ENCODE data around the gene C1orf53. TPM values are rescaled to one million over a fixed set of nuclear protein-coding genes. Genes with fewer than 3 reads are reported as not detected.

The C1orf53 gene
- total RNA-seq, 4 donors from 2014 or later, result 1.9 to 11.0 (median 5.0) TPM; not detected in 1

DNA sequence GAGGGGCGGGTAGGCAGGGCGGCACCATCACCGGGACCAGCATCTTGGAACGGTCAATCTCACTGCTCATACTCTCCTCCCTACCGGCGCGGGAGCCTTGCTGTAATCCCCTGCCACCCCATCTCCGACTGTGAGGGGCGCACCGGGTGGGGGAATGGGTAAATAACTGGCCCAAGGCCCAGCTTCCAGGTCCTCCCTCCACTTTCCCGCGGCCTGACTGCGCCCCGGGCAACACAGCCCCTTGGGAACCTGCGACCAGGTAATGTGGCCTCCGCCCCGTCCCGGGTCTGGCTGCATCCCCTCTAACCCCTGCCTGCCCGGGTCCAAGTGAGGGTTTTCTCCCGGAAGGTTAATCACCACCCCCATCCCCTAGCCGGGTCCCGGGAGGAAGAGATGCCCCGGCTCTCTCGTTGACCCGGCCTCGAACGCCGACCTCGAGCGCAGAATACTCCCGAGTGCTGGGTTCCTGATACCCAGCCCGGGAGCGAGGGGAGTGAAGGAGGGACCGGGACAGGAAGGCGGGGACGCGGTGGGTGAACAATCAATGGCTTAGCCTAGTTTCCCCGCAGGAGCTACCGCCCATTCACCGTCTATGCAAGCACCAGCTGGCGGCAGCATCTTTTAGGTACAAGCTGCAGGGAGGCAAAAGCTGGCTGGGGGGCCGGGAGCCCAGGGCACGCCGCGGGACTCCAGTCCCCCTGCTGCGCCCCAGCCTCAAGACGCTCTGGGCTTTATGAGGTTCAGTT lies 8.9 kb downstream of the C1orf53 start:
- peaks cover 0 to 21% of the 10 kb centered on the region in 2 donors for H3K4me1 ChIP-seq
- H3K4me3 ChIP-seq, result no peak overlapping the region
- DNase-seq, result no peak
- no peaks in the 10 kb centered on the region for H3K36me3 ChIP-seq
- no peak for TF ChIP-seq POLR2A (IDR thresholded peaks at IDR 0.05)
- TF ChIP-seq, protein P1, sequence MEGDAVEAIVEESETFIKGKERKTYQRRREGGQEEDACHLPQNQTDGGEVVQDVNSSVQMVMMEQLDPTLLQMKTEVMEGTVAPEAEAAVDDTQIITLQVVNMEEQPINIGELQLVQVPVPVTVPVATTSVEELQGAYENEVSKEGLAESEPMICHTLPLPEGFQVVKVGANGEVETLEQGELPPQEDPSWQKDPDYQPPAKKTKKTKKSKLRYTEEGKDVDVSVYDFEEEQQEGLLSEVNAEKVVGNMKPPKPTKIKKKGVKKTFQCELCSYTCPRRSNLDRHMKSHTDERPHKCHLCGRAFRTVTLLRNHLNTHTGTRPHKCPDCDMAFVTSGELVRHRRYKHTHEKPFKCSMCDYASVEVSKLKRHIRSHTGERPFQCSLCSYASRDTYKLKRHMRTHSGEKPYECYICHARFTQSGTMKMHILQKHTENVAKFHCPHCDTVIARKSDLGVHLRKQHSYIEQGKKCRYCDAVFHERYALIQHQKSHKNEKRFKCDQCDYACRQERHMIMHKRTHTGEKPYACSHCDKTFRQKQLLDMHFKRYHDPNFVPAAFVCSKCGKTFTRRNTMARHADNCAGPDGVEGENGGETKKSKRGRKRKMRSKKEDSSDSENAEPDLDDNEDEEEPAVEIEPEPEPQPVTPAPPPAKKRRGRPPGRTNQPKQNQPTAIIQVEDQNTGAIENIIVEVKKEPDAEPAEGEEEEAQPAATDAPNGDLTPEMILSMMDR (IDR thresholded peaks at IDR 0.05), result no peak
- H3K27me3 ChIP-seq, result peaks cover 28 to 75% of the 10 kb centered on the region in 2 donors
- no peak overlapping the region for H3K27ac ChIP-seq
- no peaks in the 10 kb centered on the region for H3K9me3 ChIP-seq
- intact Hi-C loops (cut with DNase I; ENCODE audit: low total_unique reads), result no loop called here

DNA sequence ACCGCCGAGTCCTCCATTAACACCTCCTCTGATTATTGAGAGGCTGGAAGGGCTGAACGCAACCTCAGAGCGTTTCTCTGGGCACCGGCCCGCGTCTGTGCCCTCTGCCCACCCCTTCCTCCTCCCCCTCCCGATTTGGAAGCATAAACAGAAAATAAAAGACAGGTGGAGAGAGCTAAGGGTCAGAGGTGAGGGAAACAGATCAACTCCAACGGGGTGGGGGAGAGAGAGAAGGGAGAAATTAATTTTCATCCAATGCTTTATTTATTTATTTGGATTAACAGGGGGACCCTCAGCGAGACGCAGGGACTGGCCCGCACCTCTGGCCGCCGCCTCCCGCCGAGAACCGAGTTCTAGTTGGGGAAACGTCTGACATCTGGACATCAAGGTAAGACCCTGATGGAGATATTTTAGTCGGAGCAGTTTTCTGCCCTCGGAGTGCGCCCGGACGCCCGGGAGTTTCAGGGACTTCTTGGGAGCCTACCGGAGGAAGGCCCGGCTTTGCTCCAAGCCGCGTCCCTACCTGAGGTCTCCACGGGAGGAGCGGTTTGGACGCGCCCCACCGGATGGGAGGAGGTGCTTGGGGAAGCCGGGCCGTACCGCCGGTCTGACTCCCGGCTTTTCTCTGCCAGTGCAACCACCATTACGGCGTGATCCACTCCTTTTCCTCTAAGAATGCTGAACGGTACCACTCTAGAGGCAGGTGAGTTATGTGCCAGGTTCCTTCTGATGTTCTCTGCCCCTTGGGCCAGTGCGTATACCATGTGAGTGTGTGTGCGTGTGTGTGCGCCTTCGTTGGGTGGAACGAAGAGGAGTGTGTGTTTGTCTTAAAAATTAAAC lies 9.6 kb downstream of the C1orf53 start:
- no peak for DNase-seq
- Histone ChIP-seq H3K27ac (no peak overlapping the region), H3K9me3 (no peaks in the 10 kb centered on the region), H3K4me3 (peak overlapping the region in 1 of 2 donors; percentile 2), H3K4me1 (peaks cover 0 to 21% of the 10 kb centered on the region in 2 donors), H3K36me3 (no peaks in the 10 kb centered on the region), H3K27me3 (peaks cover 28 to 83% of the 10 kb centered on the region in 2 donors)
- no peak for TF ChIP-seq POLR2A (IDR thresholded peaks at IDR 0.05)
- TF ChIP-seq, protein P1 (IDR thresholded peaks at IDR 0.05), result no peak
- intact Hi-C loops (cut with DNase I; ENCODE audit: low total_unique reads), result no loop called here

DNA sequence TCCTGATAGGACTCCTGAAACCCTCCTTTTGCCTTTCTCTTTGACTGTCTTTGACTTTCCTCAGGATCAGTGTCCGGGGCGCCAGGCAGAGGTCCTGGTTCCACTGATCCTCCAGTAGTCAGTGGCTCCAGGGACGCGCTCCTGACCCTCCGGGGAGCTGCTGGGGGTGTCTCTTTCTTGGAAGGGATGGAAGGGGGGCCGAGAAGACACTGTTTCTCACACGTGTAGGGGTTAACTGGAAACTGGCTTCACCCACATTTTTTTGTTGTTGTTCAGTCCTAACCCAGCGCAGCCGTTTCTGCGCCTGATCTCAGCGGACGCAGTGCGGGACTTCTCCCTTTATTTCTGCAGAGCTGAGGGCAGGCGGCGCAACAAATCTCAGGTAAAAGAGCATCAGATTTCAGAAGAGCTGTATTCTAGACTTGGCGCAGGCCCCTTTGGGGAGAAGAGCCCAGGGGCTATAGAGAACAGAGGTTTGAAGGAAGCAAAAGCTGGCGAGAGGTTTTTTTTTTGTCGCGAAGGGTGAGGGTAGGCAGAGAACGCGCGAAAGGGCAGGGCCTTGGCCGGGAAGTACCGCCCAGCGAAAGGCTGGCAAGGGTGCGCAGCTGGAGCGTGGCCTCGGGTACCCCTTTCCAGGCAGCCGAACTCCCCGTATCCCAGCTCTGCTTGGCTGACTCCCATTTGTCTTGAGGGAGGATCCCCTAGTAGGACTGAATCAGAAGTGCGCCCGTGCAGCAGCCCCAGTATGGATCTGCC lies 10.5 kb downstream of the C1orf53 start:
- Histone ChIP-seq H3K27me3 (peaks cover 30 to 87% of the 10 kb centered on the region in 2 donors), H3K36me3 (no peaks in the 10 kb centered on the region), H3K27ac (no peak overlapping the region), H3K9me3 (no peaks in the 10 kb centered on the region), H3K4me3 (no peak overlapping the region), H3K4me1 (peaks cover 0 to 25% of the 10 kb centered on the region in 2 donors)
- intact Hi-C loops (cut with DNase I; ENCODE audit: low total_unique reads), result no loop called here
- TF ChIP-seq, protein P1 (IDR thresholded peaks at IDR 0.05), result no peak
- TF ChIP-seq POLR2A (IDR thresholded peaks at IDR 0.05), result no peak
- no peak for DNase-seq

DNA sequence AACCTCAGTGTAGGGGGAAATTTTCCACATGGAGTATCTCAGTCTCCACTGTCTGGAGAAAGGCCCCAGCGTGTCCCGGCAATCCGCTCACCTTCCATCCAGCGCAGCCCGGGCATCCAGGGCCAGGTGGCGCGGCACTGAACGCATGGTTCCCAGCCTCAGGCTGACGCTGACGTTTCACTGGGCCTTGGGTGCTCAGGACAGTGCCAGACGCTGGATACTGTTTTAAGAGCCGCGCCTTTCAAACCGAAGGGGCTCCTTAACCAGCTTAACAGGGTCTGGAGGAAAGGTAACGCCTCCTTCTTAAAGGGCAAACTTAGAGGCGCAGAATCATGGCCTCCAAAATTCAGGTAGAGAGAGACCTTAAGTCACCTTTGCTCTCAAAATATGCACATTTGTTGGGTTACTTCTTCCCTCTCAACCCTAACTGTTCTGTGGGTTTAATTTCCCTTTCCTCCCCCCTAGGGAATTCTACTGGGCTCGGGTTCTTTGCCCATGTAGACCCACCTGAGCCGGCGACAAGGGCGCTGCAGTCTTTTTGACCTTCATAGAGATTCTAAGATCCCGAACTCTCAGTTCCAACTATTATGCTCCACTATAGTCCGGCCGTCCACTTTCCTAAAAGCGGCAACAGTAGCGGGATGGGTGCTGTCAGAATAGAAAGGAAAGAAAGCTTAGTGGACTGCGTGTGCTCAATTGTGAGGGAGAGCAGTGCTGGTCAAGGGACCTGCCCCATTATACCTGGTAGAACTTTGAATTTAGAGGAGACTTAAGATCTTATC lies 11.3 kb downstream of the C1orf53 start:
- H3K4me3 ChIP-seq, result no peak overlapping the region
- H3K9me3 ChIP-seq, result no peaks in the 10 kb centered on the region
- no peak for TF ChIP-seq POLR2A (IDR thresholded peaks at IDR 0.05)
- TF ChIP-seq, protein P1 (IDR thresholded peaks at IDR 0.05), result no peak
- DNase-seq, result no peak
- H3K27me3 ChIP-seq, result peaks cover 34 to 85% of the 10 kb centered on the region in 2 donors
- intact Hi-C loops (cut with DNase I; ENCODE audit: low total_unique reads), result no loop called here
- no peaks in the 10 kb centered on the region for H3K36me3 ChIP-seq
- peaks cover 0 to 25% of the 10 kb centered on the region in 2 donors for H3K4me1 ChIP-seq
- H3K27ac ChIP-seq, result no peak overlapping the region

Data from uterus (tissue), 4 donors.